ENCODE measurements around the gene CTTNBP2.
"Not testable (repeated sequence)": the region's sequence is repeated elsewhere in the genome, so short reads cannot be mapped to it uniquely, and the experiment has no call there.

Gene CTTNBP2

DNA sequence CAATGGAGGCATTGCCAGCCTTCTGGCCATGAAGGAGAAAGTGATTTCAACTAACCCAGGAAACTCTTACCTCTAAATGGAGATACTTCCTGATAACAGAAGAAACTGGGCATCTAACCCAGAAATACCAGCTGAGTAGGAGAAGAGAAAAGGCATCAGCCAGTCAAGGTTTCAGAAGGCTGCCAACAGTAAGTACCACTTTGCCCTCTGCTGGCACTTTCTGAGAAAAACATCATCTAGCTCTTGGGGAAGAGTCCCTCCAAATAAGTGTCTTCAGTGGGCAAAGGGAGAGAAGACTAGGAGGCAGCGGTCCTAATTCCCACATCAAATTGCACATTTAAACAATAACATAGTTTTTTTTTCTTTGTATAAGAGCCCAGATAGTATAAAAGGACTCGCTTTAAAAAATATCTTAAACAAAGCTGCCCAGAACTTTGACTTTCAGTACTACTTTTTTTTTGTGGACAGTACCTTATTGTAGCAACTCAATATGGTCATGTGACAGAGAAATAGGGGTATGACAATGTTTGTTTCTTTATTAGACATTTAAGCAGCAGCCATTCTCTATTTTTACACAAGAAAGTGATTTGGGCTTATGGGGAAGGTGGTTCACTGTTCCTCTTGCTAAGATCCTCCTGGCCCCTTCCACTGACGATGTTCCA, 157.3 kb downstream of the CTTNBP2 start:
- Histone ChIP-seq H2BK120ac (ENCODE audit: insufficient read depth, low read length, poor library complexity) (no peak overlapping the region), H3K4ac (ENCODE audit: low read depth, low read length) (no peak overlapping the region), H2AK5ac (ENCODE audit: low read length) (no peak overlapping the region), H3K14ac (ENCODE audit: low read length) (no peak overlapping the region), H3K18ac (ENCODE audit: low read length) (no peak overlapping the region), H3K9me3 (ENCODE audit: insufficient read depth, low read depth, low read length) (no peaks in the 10 kb centered on the region), H2BK5ac (ENCODE audit: low read depth, low read length, poor library complexity) (no peak overlapping the region), H3K9ac (ENCODE audit: low read length) (peak overlapping the region; percentile 66), H3K27ac (ENCODE audit: low read depth, low read length) (no peak overlapping the region), H3K36me3 (ENCODE audit: control insufficient read depth in 1 of 2, insufficient read depth in 2 of 2, low read length in 2 of 2) (peaks cover 4 to 21% of the 10 kb centered on the region in 2 experiments), H4K91ac (ENCODE audit: low read depth, low read length) (no peak overlapping the region), H3K27me3 (ENCODE audit: insufficient read depth, low read length) (no peaks in the 10 kb centered on the region), H2BK12ac (ENCODE audit: low read length) (no peak overlapping the region), H3K4me2 (ENCODE audit: low read length) (no peak overlapping the region), H3K4me3 (ENCODE audit: low read depth, low read length) (no peak overlapping the region), H3K79me1 (ENCODE audit: low read length) (no peaks in the 10 kb centered on the region), H4K8ac (ENCODE audit: low read depth, low read length) (no peak overlapping the region), H3K79me2 (ENCODE audit: control insufficient read depth, insufficient read depth, low read length, poor library complexity) (no peaks in the 10 kb centered on the region), H4K12ac (ENCODE audit: low read depth, low read length) (no peak overlapping the region), H2AFZ (ENCODE audit: insufficient read depth, low read length, poor library complexity) (no peak overlapping the region), H3K23ac (ENCODE audit: low read length) (no peak overlapping the region), H3K4me1 (ENCODE audit: control insufficient read depth in 1 of 2, insufficient read depth in 2 of 2, low read length in 2 of 2) (no peaks in the 10 kb centered on the region)
- DNase-seq: peak; percentile 46 to 74
- no CpG with 5 or more reads among the region's 3 CpGs for WGBS (ENCODE audit: extremely low coverage, insufficient coverage, insufficient read length)

DNA sequence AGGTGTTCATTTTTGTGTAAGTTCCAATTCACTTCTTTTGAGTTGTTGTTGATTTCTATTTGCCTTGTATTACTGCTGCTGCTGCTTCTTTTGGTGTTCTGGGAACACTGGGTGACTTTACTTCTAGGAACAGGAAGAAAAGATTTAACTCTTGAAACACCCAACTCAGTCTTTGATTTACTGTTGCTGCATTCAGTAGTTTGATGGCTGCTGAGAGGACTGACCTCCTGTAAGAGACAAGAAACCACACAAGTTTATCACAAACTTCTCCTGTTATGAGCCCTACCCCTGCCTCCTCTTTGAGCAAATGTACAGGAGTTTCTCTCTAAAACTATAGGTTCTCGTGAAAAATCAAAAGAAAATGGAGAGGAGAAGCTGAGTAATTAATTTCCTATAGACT, 161.7 kb downstream of the CTTNBP2 start:
- Histone ChIP-seq H3K23ac (ENCODE audit: low read length) (no peak overlapping the region), H3K4me2 (ENCODE audit: low read length) (no peak overlapping the region), H3K4ac (ENCODE audit: low read depth, low read length) (no peak overlapping the region), H3K36me3 (ENCODE audit: control insufficient read depth in 1 of 2, insufficient read depth in 2 of 2, low read length in 2 of 2) (peaks cover 0 to 8% of the 10 kb centered on the region in 2 experiments), H3K9me3 (ENCODE audit: insufficient read depth, low read depth, low read length) (no peaks in the 10 kb centered on the region), H2AFZ (ENCODE audit: insufficient read depth, low read length, poor library complexity) (no peak overlapping the region), H3K79me2 (ENCODE audit: control insufficient read depth, insufficient read depth, low read length, poor library complexity) (no peaks in the 10 kb centered on the region), H4K8ac (ENCODE audit: low read depth, low read length) (no peak overlapping the region), H3K18ac (ENCODE audit: low read length) (no peak overlapping the region), H4K91ac (ENCODE audit: low read depth, low read length) (no peak overlapping the region), H3K4me3 (ENCODE audit: low read depth, low read length) (no peak overlapping the region), H3K9ac (ENCODE audit: low read length) (no peak overlapping the region), H3K14ac (ENCODE audit: low read length) (no peak overlapping the region), H2AK5ac (ENCODE audit: low read length) (no peak overlapping the region), H4K12ac (ENCODE audit: low read depth, low read length) (no peak overlapping the region), H2BK5ac (ENCODE audit: low read depth, low read length, poor library complexity) (no peak overlapping the region), H3K27ac (ENCODE audit: low read depth, low read length) (no peak overlapping the region), H2BK120ac (ENCODE audit: insufficient read depth, low read length, poor library complexity) (no peak overlapping the region), H3K79me1 (ENCODE audit: low read length) (no peaks in the 10 kb centered on the region), H3K4me1 (ENCODE audit: control insufficient read depth in 1 of 2, insufficient read depth in 2 of 2, low read length in 2 of 2) (no peaks in the 10 kb centered on the region), H2BK12ac (ENCODE audit: low read length) (no peak overlapping the region), H3K27me3 (ENCODE audit: insufficient read depth, low read length) (no peaks in the 10 kb centered on the region)
- no CpG with 5 or more reads among the region's 1 CpG for WGBS (ENCODE audit: extremely low coverage, insufficient coverage, insufficient read length)
- DNase-seq: no peak

DNA sequence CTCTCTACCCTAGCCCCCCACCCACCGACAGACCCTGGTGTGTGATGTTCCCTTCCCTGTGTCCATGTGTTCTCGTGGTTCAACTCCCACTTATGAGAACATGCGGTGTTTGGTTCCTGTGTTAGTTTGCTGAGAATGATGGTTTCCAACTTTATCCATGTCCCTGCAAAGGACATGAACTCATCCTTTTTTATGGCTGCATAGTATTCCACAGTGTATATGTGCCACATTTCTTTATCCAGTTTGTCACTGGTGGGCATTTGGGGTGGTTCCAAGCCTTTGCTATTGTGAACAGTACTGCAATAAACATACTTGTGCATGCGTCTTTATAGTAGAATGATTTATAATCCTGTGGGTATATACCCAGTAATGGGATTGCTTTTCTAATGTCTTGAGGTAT, 165.1 kb downstream of the CTTNBP2 start:
- not testable (repeated sequence) for H4K8ac ChIP-seq (ENCODE audit: low read depth, low read length); H3K27ac ChIP-seq (ENCODE audit: low read depth, low read length); H3K23ac ChIP-seq (ENCODE audit: low read length); H3K79me2 ChIP-seq (ENCODE audit: control insufficient read depth, insufficient read depth, low read length, poor library complexity); H3K4me2 ChIP-seq (ENCODE audit: low read length); H3K4me1 ChIP-seq (ENCODE audit: control insufficient read depth in 1 of 2, insufficient read depth in 2 of 2, low read length in 2 of 2); H3K79me1 ChIP-seq (ENCODE audit: low read length); H4K12ac ChIP-seq (ENCODE audit: low read depth, low read length); H2BK120ac ChIP-seq (ENCODE audit: insufficient read depth, low read length, poor library complexity); H3K14ac ChIP-seq (ENCODE audit: low read length); H4K91ac ChIP-seq (ENCODE audit: low read depth, low read length); H2BK5ac ChIP-seq (ENCODE audit: low read depth, low read length, poor library complexity); H3K4me3 ChIP-seq (ENCODE audit: low read depth, low read length); H3K4ac ChIP-seq (ENCODE audit: low read depth, low read length); DNase-seq; H2BK12ac ChIP-seq (ENCODE audit: low read length); H3K9me3 ChIP-seq (ENCODE audit: insufficient read depth, low read depth, low read length); H2AFZ ChIP-seq (ENCODE audit: insufficient read depth, low read length, poor library complexity); H3K36me3 ChIP-seq (ENCODE audit: control insufficient read depth in 1 of 2, insufficient read depth in 2 of 2, low read length in 2 of 2); H3K9ac ChIP-seq (ENCODE audit: low read length); H3K27me3 ChIP-seq (ENCODE audit: insufficient read depth, low read length); H3K18ac ChIP-seq (ENCODE audit: low read length); H2AK5ac ChIP-seq (ENCODE audit: low read length)
- WGBS (ENCODE audit: extremely low coverage, insufficient coverage, insufficient read length): no CpG with 5 or more reads among the region's 4 CpGs

- H3K4me2 ChIP-seq (ENCODE audit: low read length): no peak overlapping the region
- no peaks in the 10 kb centered on the region for H3K9me3 ChIP-seq (ENCODE audit: insufficient read depth, low read depth, low read length)
- no peaks in the 10 kb centered on the region for H3K36me3 ChIP-seq (ENCODE audit: control insufficient read depth in 1 of 2, insufficient read depth in 2 of 2, low read length in 2 of 2)
- H3K23ac ChIP-seq (ENCODE audit: low read length): no peak overlapping the region
- H2BK12ac ChIP-seq (ENCODE audit: low read length): no peak overlapping the region
- H3K27me3 ChIP-seq (ENCODE audit: insufficient read depth, low read length): no peaks in the 10 kb centered on the region
- H3K9ac ChIP-seq (ENCODE audit: low read length): no peak overlapping the region
- H3K79me1 ChIP-seq (ENCODE audit: low read length): no peaks in the 10 kb centered on the region
- no peak overlapping the region for H4K91ac ChIP-seq (ENCODE audit: low read depth, low read length)
- no peak overlapping the region for H2AK5ac ChIP-seq (ENCODE audit: low read length)
- no peak overlapping the region for H3K18ac ChIP-seq (ENCODE audit: low read length)
- no peaks in the 10 kb centered on the region for H3K79me2 ChIP-seq (ENCODE audit: control insufficient read depth, insufficient read depth, low read length, poor library complexity)
- H2BK120ac ChIP-seq (ENCODE audit: insufficient read depth, low read length, poor library complexity): no peak overlapping the region
- no peak overlapping the region for H3K4ac ChIP-seq (ENCODE audit: low read depth, low read length)
- H3K27ac ChIP-seq (ENCODE audit: low read depth, low read length): no peak overlapping the region
- no peak overlapping the region for H3K4me3 ChIP-seq (ENCODE audit: low read depth, low read length)
- no peak for DNase-seq
- no peak overlapping the region for H4K8ac ChIP-seq (ENCODE audit: low read depth, low read length)
- no peak overlapping the region for H3K14ac ChIP-seq (ENCODE audit: low read length)
- H2BK5ac ChIP-seq (ENCODE audit: low read depth, low read length, poor library complexity): no peak overlapping the region
- no peak overlapping the region for H4K12ac ChIP-seq (ENCODE audit: low read depth, low read length)
- no peak overlapping the region for H2AFZ ChIP-seq (ENCODE audit: insufficient read depth, low read length, poor library complexity)
- H3K4me1 ChIP-seq (ENCODE audit: control insufficient read depth in 1 of 2, insufficient read depth in 2 of 2, low read length in 2 of 2): no peaks in the 10 kb centered on the region
Observed at GRCh38 chr7:117707080-117707479, 166.2 kb downstream of the CTTNBP2 start.

Data from trophoblast cell (in vitro differentiated cells and primary cell).